GM23338 (cell line): ENCODE results near the gene HLA-DMA. TPM values are rescaled to one million over a fixed set of nuclear protein-coding genes. Genes with fewer than 3 reads are reported as not detected.
A peak's percentile ranks its signal among the peaks of the same experiment; 100 is the strongest.

Experiments
- ATAC-seq: fragments of 200-7000 bp; cut with Tn5 transposase; 3 replicates; pipeline ENCODE4 v1.9.1; 2020
- DNase-seq: peaks from one replicate; pipeline ENCODE4 v3.0.0-alpha.2; 2015; ENCODE audit warnings: low spot score
- H2AFZ ChIP-seq: fragments of 200-600 bp; sonication (generic); 2 replicates; pipeline ENCODE4 v1.8.0; 2016; ENCODE audit warnings: antibody characterized with exemption, mild to moderate bottlenecking, moderate library complexity
- H3F3A ChIP-seq: fragments of 200-600 bp; sonication (generic); replicated peaks from 2 replicates; pipeline ENCODE4 v1.8.0; 2017; ENCODE audit warnings: antibody characterized with exemption, mixed run types, low read depth
- H3K27ac ChIP-seq: fragments of 200-600 bp; sonication (generic); 2 replicates; pipeline ENCODE4 v1.6.1; 2016; ENCODE audit warnings: low read depth
- H3K27me3 ChIP-seq: fragments of 200-600 bp; sonication (generic); 2 replicates; pipeline ENCODE4 v1.8.0; 2016; ENCODE audit warnings: mild to moderate bottlenecking, mixed run types, moderate library complexity; ENCODE audit not compliant: insufficient read depth
- H3K36me3 ChIP-seq: fragments of 200-600 bp; sonication (generic); 2 replicates; pipeline ENCODE4 v1.8.0; 2016; ENCODE audit warnings: mild to moderate bottlenecking; ENCODE audit not compliant: insufficient read depth
- H3K4me1 ChIP-seq: fragments of 200-600 bp; sonication (generic); 2 replicates; pipeline ENCODE4 v1.8.0; 2016; ENCODE audit warnings: mild to moderate bottlenecking, moderate library complexity; ENCODE audit not compliant: insufficient read depth
- H3K4me2 ChIP-seq: fragments of 200-600 bp; sonication (generic); 2 replicates; pipeline ENCODE4 v1.7.1; 2017; ENCODE audit warnings: mixed run types
- H3K4me3 ChIP-seq: fragments of 200-600 bp; sonication (generic); 2 replicates; pipeline ENCODE4 v1.6.1; 2016; ENCODE audit warnings: mixed run types
- H3K79me2 ChIP-seq: fragments of 200-600 bp; sonication (generic); replicated peaks from 2 replicates; pipeline ENCODE4 v1.8.0; 2017; ENCODE audit warnings: mild to moderate bottlenecking; ENCODE audit not compliant: insufficient read depth
- H3K9me2 ChIP-seq: fragments of 200-600 bp; sonication (generic); 2 replicates; pipeline ENCODE4 v1.8.0; 2017; ENCODE audit not compliant: insufficient read depth
- H4K20me1 ChIP-seq: fragments of 200-600 bp; sonication (generic); replicated peaks from 2 replicates; pipeline ENCODE4 v1.8.0; 2017; ENCODE audit warnings: mild to moderate bottlenecking; ENCODE audit not compliant: insufficient read depth
- H3K27ac Mint-ChIP-seq: 2 replicates; pipeline ENCODE4 v1.8.0; 2020; ENCODE audit warnings: inconsistent platforms, mild to moderate bottlenecking, moderate library complexity, mixed read lengths
- H3K27me3 Mint-ChIP-seq: 3 replicates; pipeline ENCODE4 v1.8.0; 2022; ENCODE audit warnings: low read depth, mild to moderate bottlenecking, moderate library complexity, mixed read lengths, inconsistent platforms; ENCODE audit not compliant: insufficient read depth, poor library complexity
- H3K36me3 Mint-ChIP-seq: 3 replicates; pipeline ENCODE4 v1.8.0; 2021; ENCODE audit warnings: low read depth, mild to moderate bottlenecking, inconsistent platforms, moderate library complexity, mixed read lengths
- H3K4me1 Mint-ChIP-seq: 3 replicates; pipeline ENCODE4 v1.8.0; 2020; ENCODE audit warnings: mild to moderate bottlenecking, inconsistent platforms, mixed read lengths
- H3K4me3 Mint-ChIP-seq: 3 replicates; pipeline ENCODE4 v1.8.0; 2021; ENCODE audit warnings: moderate library complexity, mild to moderate bottlenecking, inconsistent platforms, mixed read lengths
- H3K9me3 Mint-ChIP-seq: 3 replicates; pipeline ENCODE4 v1.8.0; 2020; ENCODE audit warnings: moderate library complexity, mild to moderate bottlenecking, inconsistent platforms, mixed read lengths
- CREB1 ChIP-seq: fragments of 250-450 bp; sonication (Bioruptor Pico); IDR thresholded peaks from 2 replicates; pipeline ENCODE4 v1.5.0; 2020; ENCODE audit warnings: low read depth, mild to moderate bottlenecking, moderate library complexity
- CTCF ChIP-seq, 2 experiments: fragments of 200-600 bp in 1 of 2; sonication (generic) in 1 of 2; conservative IDR thresholded peaks; 2 replicates each; pipeline versions ENCODE4 v1.5.1 to v1.6.1; 2016 to 2017; ENCODE audit warnings: antibody characterized with exemption in 2 of 2, low read depth in 2 of 2, mild to moderate bottlenecking in 2 of 2, moderate library complexity in 1 of 2
- ETS1 ChIP-seq: IDR thresholded peaks from 2 replicates; pipeline ENCODE4 v1.6.1; 2016; ENCODE audit warnings: antibody characterized with exemption
- EZH2phosphoT487 ChIP-seq: fragments of 200-600 bp; sonication (generic); IDR thresholded peaks from one replicate; pipeline ENCODE4 v1.8.1; 2018; ENCODE audit warnings: antibody characterized with exemption; ENCODE audit not compliant: unreplicated experiment
- JUNB ChIP-seq: IDR thresholded peaks from one replicate; pipeline ENCODE4 v1.6.1; 2016; ENCODE audit warnings: antibody characterized with exemption; ENCODE audit not compliant: unreplicated experiment
- NANOG ChIP-seq: IDR thresholded peaks from 2 replicates; pipeline ENCODE4 v1.6.1; 2016; ENCODE audit warnings: antibody characterized with exemption, borderline replicate concordance
- REST ChIP-seq: IDR thresholded peaks from one replicate; pipeline ENCODE4 v1.6.1; 2018; ENCODE audit warnings: antibody characterized with exemption; ENCODE audit not compliant: unreplicated experiment
- STAT1 ChIP-seq: IDR thresholded peaks from one replicate; pipeline ENCODE4 v1.6.1; 2016; ENCODE audit warnings: antibody characterized with exemption; ENCODE audit not compliant: unreplicated experiment
- ZNF114 ChIP-seq: fragments of 250-450 bp; sonication (Bioruptor Pico); IDR thresholded peaks from 2 replicates; pipeline ENCODE4 v1.5.0; 2020; ENCODE audit warnings: mild to moderate bottlenecking, moderate library complexity
- ZNF331 ChIP-seq: fragments of 250-450 bp; sonication (Bioruptor Pico); IDR thresholded peaks from 2 replicates; pipeline ENCODE4 v1.5.0; 2020; ENCODE audit warnings: low read depth, mild to moderate bottlenecking, moderate library complexity
- ZNF462 ChIP-seq: fragments of 250-450 bp; sonication (Bioruptor Pico); IDR thresholded peaks from 2 replicates; pipeline ENCODE4 v1.5.0; 2020; ENCODE audit warnings: mild to moderate bottlenecking, moderate library complexity
- long read RNA-seq: library from polyadenylated mRNA; unstranded; transcript quantifications from one replicate; pipeline ENCODE4 v2.0.0, GENCODE V29; 2020; ENCODE audit not compliant: unreplicated experiment
- polyA plus RNA-seq: library from polyadenylated mRNA; unstranded; fragments of >200 nt; fragmentation: Nextera tagmentation; extraction: Ambion mirVana; gene quantifications from 2 replicates; pipeline ENCODE4 v1.2.1, GENCODE V29; 2016
- total RNA-seq: library from RNA; depleted of rRNA; stranded (reverse); fragments of >200 nt; shearing (Covaris generic); gene quantifications from 2 replicates; pipeline ENCODE4 v1.2.3, GENCODE V29; 2014; rRNA removed

Gene HLA-DMA
- total RNA-seq (3.5 and 5.2 TPM in 2 replicates), polyA plus RNA-seq (6.2 and 8.1 TPM in 2 replicates)
- long read RNA-seq, partial matches to known transcripts = 0 of 5 reads
- long read RNA-seq, other reads (novel, unspliced or antisense) = 3 of 5 reads

GRCh38 chr6:32952817-32953739 lies at the start of gene HLA-DMA:
Gene HLA-DMA (minus strand): TSS chr6:32953097. CDS start chr6:32953036, 61 bp downstream.
- peaks cover 8% of the 10 kb centered on the region; the same call in 1 of the 2 replicates for H3K4me1 ChIP-seq
- Mint-ChIP-seq H3K4me3 (peak within 1 kb of the TSS; percentile 53), H3K4me1 (peaks cover 31% of the 10 kb centered on the region), H3K36me3 (no peaks in the 10 kb centered on the region), H3K27me3 (peaks cover 2% of the 10 kb centered on the region), H3K27ac (peak within 1 kb of the TSS; percentile 88; the same call in 1 of the 2 replicates), H3K9me3 (no peaks in the 10 kb centered on the region)
- peak within 1 kb of the TSS; percentile 21; the same call in 1 of the 2 replicates for H3K4me2 ChIP-seq
- peak within 1 kb of the TSS; percentile 18; the same call in 1 of the 2 replicates for H2AFZ ChIP-seq
- H3K27me3 ChIP-seq = no peaks in the 10 kb centered on the region
- H3K4me3 ChIP-seq = no peak within 1 kb of the TSS
- no peak within 1 kb of the TSS for H3K27ac ChIP-seq
- DNase-seq = peak; percentile 96
- H3F3A ChIP-seq = no peaks in the 10 kb centered on the region; the same call in 1 of the 2 replicates
- no peaks in the 10 kb centered on the region for H3K9me2 ChIP-seq
- H3K79me2 ChIP-seq = no peaks in the 10 kb centered on the region
- peak; percentile 96 for ATAC-seq
- no peak for TF ChIP-seq STAT1
- no peak for TF ChIP-seq NANOG
- TF ChIP-seq ETS1 = no peak
- TF ChIP-seq ZNF331 (CRISPR knock-in tag) = no peak
- no peak for TF ChIP-seq REST
- TF ChIP-seq ZNF114 (CRISPR knock-in tag) = no peak
- peak; percentile 84 to 88 for TF ChIP-seq CTCF (conservative IDR thresholded peaks at IDR 0.05; ENCODE audit: low read depth in 2 of 2)
- no peak for TF ChIP-seq EZH2phosphoT487
- no peak for TF ChIP-seq ZNF462 (CRISPR knock-in tag)
- TF ChIP-seq CREB1 = peak; percentile 91
- no peak for TF ChIP-seq JUNB
- no peaks in the 10 kb centered on the region for H4K20me1 ChIP-seq
- H3K36me3 ChIP-seq = no peaks in the 10 kb centered on the region
